DMS153 treated with DMSO at 0.1 percent for 48 hours (cell line): ENCODE measurements around the gene DNAJA4.

Experiments used
- DNase-seq: peaks from one replicate; lab custom pipeline; 2025; ENCODE audit not compliant: unreplicated experiment; lab: John Stamatoyannopoulos, UW

The DNAJA4 gene

DNA sequence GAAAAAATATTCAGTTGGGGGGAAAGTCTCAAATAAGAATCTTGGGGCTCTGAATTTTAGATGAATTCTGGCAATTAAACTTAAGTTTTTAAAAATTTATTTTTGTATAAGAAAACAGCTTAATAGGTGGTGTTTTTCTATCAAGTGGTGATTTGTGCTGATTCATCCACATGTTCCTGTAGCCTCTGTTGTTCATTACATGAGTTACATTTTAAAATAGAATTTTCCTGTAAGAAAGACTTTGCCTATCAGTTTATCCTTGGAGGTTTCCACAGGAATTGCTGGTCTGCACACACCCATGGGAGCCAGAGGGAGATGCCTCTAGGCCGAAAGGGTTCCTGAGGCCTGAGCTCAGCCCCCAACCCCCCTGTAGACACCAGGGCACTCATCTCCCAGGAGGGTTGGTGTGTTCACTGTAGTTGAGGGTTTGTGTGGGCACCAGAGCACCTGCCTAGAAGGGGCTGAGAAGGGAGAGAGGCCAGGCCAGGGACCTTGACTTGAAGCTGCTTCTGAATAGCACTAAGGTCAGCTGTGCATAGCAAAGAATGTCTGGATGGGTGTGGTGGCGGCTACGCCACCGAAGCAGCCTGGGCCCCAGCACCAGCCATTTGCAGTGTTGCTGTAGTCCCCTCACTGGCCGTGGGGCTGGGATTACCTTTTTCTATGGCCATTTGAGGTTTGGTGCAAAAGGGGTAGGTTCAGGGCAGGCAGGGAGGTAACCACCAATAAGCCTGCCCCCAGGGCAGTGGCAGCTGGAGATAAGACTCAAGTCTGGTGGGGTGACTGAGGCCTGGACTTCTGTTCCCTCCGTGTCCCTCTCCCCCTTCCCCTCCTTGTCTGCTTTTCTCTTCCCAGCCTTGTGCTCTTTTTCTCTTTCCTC lies 11.9 kb downstream of the DNAJA4 start:
- no peak for DNase-seq

DNA sequence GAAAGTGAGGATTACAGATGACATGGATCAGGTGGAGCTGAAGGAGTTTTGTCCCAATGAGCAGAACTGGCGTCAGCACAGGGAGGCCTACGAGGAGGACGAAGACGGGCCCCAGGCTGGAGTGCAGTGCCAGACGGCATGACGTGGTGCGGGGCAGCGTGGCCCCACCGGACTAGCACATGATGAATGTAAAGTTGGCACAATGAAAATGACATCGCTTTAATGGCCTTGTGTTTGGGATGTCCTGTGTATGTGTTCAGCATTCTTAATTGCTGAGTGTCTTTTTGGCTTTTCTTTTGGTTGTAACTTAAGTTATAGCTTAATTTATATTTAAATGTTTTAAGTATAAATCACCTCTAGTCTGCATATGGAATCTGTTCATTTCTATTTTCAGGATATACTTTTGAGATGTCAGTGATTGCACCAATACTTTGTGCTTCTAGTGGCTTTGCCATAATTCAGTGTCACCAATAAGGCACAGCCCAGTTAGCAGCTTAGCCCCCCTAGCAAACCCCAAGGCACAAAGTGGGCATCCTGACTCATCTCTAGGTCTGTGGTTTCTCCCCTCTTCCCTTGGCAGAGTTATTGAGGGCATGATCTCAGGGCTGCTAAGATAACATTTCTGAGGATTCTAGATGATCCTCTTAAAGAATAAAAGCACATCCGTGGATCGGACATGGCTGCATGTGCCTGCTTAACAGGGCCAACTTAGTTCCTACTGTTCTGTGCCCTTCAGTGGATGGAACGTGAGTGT lies 16.1 kb downstream of the DNAJA4 start:
- DNase-seq: no peak

DNA sequence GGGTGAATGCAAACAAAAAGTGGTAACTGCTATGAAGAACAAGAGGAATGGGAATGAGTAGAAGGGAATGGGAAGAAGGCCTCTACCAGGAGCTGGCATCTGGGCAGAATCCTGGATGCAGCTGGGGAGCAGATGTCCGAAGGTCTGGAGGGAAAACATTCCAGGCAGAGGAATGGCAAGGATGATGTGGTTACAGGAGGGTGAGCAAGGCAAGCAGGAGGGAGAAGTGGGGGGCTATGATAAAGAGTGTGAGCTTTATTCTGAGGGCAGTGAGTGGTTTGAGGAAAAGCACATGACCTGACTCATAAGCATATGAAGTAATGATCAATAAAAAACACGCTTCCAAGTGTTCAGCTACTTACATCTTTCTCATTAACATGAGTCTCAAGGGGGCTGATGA lies 18.0 kb downstream of the DNAJA4 start:
- no peak for DNase-seq

DNA sequence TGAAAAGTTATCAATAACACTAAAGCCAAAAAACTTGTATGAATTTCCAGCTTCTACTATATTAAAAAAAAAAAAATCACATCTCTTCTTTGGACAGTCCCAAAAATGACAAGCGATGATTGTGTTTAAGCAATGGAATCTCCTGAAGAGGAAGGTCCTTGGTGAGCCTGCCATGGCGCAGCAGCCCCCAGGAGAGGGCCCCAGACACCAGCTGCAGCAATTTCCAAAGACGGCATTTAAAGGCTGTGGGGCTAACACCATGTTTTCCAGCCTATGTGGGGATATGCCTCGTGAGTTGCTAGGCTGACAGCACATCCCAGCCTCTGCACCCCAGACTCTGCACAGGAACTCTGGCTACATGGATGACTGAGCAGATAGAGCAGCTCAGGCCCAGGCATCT lies 20.4 kb downstream of the DNAJA4 start:
- DNase-seq: no peak

DNA sequence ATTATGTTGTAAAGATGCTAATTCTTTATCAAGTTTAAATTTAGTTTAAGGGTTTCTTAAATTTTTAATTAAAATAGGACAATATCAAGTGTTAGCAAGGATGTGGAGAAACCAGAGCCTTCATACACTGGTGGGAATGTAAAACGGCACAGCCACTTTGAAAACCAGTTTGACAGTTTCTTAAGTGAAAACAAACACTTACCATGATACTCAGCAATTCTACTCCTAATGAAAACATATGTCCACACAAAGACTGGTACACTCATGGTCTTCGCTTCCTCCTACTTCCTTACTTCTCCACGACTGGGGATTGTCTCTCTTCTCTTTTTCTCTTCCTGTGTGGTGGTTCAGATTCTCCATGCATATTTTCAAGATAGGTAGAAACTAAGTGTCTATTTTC lies 25.9 kb downstream of the DNAJA4 start:
- DNase-seq: no peak

DNA sequence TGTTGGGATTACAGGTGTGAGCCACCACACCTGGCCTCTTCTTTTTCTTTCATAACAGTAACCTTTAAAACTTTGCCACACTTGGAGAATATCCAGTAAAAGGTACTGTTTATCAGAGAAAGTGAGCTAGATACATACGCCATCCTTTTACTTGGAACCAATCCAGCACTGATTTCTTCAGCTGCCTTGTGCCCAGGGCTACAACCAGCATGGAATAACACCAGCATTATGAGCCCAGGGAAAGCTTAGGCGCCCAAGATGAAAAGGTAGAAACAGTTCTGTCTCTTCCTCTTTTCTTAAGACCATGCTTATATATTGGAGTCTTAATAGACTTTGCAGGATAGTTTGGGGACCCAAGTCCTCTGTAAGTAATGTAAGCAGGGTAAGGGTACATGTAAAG lies 26.7 kb downstream of the DNAJA4 start:
- no peak for DNase-seq

DNA sequence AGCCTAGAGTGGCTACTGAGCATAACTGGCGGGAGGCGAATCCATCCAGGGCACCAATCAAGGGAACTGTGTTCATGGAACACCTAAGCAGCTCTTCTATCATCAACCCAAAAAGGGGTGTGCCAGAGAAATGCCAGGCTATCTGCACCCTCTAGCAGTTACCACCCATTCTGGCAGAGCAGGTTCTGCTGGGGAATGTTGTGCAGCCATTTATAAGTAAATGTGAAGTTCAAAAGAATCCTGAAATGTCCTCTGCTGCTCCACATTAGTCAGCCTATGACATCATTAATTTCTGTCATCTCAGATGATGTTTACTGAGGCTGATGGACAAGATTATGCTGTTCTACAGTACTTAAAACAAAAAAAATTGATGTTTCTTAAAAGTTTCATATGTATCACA lies 27.3 kb downstream of the DNAJA4 start:
- DNase-seq: no peak

DNA sequence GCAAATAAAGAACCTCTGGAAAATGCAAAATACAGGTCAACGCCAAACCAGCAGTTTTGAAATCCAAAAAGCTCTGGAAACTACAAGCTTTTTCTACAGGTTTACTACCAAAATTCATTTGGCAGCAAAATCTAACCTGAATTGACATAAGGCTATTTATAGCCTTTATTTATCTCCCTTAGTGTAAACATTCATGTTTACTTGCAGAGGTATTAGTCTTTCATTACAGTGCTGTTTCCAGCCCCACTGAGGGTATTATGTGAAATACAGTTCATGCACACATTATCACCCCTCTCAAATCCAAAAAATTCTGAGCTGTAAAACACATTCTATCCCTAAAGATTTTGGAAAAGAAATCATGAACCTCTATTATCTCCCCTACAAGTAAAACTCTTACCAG lies 27.9 kb downstream of the DNAJA4 start:
- no peak for DNase-seq

DNA sequence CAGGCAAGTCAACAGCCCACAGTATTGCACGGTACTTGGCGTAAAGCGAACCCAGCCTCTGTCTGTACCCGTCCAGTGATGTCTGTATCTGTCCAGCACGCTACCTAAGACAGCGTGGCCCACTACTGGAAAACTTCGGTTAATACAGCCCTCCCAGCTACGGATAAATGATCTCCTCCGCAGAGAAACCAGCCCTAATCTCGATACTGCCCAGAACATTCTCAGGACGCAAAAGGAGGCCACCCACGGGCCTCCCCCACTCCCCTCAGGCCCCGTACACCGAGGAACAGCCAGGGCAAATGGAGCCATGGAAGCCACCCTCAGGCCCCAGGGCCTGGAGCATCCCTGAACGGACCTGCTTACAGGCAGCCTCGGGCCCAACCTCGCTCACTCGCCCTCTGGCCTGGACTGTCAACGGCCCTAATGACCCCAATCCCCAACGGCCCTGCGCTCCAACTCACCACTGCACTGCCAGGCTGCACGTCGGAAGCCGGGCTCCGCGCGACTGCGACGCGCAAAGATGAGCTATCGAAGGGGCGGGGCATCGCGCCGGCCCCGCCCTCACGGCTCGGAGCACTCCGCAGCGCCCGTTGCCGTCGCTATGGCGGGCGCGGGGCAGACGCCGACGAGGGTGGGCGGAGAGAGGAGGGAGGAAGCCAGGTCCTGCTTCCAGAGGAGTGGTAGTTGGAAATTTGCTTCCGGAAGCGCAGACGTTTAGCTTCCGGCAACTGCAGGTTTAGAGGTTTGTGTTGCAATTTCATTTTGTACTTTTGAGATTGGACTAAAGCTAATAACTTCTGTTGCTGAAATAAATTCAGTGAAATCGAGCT lies 35.0 kb downstream of the DNAJA4 start, which contains the start of gene SKIC8:
Gene SKIC8, minus strand, starts transcription at position 509 of the 830 bp plus-strand sequence. CDS start 3,923 bp downstream, outside the sequence.
- peak; percentile 71 for DNase-seq

DNA sequence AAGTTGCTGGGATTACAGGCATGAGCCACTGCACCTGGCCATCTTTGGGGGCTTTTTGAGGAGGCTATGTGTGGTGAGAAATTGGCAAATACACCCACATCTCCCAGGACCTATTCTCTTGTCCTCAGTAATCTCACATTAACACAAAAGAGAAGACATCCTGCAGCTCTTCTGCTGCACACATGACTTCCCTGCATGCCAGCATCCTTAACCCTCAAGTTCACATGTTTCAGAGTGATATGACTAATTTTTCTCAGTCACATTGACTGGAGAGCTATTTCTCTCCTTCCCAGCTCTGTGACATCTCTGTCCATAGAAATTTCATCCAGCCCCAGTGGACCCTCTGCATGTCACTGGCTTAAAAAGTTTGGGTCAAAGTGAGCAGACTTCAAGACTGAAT lies 37.0 kb downstream of the DNAJA4 start:
- no peak for DNase-seq

DNA sequence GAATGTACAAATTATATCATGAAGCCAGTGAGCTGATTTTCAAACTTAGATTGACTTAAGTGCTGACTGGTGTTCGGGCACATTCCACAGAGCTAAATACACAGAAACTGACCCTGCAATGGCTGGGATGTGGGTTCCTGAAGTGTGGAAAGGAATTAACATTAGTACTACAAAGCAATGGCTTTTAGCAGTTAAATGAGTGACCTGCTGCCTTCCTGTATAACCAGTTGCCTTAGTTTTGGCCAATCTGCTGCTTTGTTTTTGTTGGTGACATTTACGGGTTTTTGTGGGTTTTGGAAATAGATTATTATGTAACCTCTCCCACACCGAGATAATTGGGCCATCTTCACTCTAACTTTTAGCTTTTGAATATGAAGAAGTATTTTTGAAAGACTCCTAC lies 37.5 kb downstream of the DNAJA4 start:
- no peak for DNase-seq

DNA sequence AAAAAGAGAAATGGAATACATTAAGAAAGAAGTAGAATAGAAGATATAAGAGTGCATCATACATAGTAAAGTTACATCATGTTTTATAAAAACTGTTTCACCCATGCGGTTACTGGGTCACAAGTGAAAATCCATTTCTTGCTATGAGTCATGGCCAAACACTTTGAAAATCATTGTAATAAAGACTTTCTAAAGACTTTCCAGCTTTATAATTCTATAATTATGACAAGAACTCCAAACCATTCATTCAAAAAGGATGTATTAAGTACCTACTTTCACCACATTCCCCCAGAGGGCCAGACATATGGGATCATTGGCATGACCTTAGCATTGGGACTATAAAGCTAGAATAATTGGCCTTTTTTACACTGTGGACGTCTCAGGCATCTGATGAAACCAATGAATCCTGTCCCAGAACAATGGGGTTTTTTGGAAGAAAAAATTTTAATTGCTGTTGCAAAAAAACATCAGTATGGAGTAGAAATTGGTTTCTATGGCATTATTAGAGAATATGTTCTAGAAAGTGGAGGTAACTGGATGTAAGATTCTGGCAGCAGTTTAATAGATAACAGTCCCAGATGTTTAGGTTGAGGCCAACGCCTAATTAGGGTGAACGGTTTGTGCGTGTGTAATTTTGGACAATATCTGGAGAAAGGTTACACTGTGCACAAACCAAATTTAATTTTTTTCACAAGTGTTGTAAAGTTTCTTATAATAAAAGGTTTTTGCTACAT lies 38.4 kb downstream of the DNAJA4 start:
- DNase-seq: no peak

DNA sequence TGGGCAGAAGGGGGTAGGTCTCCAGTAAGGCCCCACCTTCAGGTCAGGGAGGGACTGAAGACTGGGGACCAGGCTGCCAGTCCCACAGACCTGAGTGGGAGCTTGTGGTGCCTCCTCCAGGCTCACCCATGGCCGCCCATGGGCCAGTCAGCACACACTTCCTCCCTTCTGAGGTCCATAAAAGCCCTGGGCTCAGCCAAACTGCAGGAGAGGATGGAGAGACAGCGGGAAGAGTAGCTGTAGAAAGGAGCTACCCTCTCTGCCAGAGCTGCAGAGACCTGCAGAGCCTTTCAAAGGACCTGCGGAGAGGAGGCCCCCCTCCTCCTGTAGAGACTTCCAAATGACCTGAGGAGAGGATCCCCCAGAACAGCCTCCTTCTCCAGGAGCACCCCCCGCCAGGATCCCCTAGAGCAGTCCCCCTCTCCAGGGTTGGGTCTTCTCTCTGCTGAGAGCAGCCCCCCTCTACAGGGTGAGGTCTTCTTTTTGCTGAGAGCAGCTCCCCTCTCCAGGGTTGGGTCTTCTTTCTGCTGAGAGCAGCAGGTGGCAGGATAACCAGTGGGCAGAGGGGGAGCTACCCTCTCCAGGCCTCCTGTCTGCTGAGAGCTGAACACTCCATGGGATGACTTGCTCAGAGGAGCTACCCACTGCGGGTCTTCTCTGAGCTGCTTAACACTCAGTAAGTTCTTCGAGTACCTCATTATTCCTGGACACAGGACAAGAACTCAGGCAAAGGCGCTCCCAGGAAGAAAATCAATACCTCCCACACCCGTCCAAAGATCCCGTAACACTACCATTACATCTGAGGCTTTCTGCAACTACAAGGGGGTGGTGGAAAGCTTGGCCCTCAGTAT lies 40.1 kb downstream of the DNAJA4 start:
- no peak for DNase-seq

DNA sequence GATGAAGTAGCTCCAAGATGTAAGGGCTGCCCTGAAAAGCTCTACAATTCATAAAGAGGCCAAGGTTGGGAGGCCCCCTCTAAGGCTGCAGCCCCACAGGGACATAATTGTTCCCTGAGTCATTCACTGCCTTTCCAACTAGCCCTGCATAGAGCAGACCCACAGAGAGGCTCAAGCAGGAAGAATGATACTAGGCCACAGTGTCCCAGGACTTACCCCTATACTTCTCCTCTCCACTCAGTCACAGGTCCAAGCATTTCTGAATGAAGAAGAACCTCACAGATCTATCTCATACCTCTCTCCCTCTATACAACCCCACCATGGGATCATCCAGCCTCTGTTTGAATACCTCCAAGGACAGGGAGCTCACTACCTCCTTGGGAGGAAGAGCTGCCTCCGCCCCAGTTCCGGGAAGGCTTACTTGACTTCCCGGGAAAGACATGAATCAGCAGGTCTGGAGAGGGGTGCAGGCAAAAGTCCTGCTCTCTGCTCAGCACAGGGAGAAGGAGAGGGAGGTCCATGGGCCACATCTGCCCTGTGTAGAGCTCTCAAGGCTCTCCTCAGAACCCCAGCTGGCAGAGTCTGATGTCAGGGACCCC lies 41.9 kb downstream of the DNAJA4 start:
- DNase-seq: no peak

DNA sequence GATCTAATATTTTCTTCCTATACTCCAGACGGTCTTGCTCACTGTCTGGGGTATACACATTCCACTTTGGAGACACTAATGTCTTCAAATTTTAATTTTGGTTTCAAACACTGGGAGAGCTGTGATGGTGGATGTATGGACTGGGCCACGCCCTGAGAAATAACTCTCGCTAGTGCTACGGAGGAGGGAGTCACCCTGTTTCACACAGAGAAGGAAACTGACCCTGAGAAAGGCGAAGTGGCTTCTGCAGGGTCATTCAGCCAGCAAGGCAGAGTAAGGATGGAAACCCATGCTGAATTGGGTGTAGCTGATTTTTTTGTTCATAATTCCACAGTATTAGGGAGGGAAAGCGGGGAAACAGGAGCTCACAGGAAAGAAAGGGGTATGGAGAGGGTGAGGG lies 43.6 kb downstream of the DNAJA4 start:
- no peak for DNase-seq

DNA sequence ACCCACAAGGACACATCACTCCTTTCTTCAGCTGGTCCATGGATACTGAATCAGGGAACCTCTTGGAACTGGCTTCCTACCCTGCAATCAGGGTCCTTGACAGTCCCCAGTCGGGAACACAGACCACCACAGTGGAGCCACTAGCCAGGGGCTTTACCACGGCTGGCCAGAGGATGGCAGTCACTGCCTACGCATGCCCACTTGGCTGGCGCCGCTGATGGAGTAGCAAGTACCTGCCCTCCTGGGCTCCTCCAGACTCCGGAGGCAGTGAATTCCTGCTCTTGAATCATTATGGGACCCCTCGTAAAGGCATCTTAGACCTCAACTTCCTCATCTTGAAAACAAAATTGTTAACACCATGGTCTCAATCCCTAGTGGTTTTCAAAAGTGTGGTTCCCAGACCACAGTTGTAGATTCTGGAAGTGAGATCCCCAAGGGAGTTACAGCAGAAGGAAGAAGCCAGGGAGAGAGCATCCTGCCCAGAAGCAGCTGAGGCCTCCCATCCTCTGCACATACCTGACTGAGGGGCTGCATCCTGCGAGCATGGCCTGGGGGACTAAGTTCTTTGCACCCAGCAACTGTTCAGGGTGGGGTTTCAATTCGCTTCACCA lies 44.2 kb downstream of the DNAJA4 start:
- DNase-seq: no peak

DNA sequence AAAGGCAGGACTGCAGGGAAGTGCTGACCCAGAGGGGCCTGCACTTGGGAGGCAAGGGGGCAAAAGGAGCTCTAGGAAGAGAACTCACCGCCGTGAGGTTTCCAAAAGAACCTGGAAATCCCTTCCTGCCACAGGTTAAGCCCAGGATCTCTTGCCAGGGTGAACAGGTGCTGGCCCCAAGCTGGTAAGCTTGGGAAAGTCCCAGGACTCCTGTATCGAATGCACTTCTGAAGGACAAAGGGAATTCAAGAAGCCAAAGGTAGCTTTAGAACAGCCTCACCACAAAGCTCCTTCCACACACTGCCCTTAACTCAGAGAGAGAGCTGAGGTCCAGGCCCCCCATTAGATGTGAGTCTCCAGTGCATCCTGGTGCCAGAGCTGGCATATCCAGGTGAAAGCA lies 46.9 kb downstream of the DNAJA4 start:
- DNase-seq: no peak

DNA sequence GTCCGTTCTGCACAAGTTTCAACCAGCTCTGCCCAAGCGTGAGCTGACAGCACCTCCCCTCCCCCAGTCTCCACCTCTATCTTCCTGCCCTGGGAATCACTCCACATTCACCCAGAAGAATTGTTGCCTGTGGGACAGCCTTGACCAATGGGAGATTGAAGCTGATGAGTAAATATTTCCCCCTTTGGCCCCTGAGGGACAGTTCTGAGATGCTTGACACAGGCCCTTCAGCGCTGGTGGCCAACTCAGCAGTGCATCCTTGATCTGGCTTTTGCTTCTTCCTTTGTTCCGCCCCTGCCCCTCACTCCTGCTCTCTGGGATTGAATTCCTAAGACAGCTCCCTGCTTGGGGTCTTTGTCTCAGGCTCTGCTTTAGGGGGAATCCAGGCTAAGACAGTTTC lies 48.2 kb downstream of the DNAJA4 start:
- DNase-seq: no peak

DNA sequence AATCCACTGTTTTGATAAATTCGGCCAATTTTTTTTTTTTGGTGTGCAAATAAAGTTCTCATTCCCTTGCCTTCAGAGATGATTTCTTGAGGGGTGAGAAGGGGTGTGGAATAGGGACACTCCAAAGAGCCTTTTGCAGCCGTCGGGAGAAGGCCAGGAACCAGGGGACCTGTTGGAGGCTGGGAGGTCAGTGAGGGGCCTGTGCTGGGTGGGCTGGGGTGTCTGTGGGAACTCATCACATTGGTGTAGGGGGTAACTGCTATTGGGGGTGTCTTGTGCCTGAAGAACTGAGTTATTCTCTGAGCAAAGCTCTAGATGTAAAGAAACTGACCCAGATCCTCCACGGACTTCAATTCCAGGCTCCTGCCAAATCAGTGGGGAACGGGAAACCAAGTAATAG lies 48.6 kb downstream of the DNAJA4 start:
- no peak for DNase-seq
